Stimulated activated CD8-positive, alpha-beta memory T cell treated with anti-CD3 and anti-CD28 coated beads, Interleukin-15, amount 100 ng/mL, for 24 hours (primary cell): Measurements from ENCODE around the gene HAUS8.
"Not testable (repeated sequence)": the region's sequence is repeated elsewhere in the genome, so short reads cannot be mapped to it uniquely, and the experiment has no call there.

Source experiments
- DNase-seq: peaks from one replicate; pipeline ENCODE4 v3.0.0-alpha.2; 2020; ENCODE audit warnings: low read depth

HAUS8 gene

GRCh38 chr19:17075035-17075863 is at the start of gene HAUS8, which contains the start of gene MYO9B:
Gene HAUS8, minus strand, starts transcription at chr19:17075452. Its CDS starts 30 bp downstream, at chr19:17075422.
Gene MYO9B, plus strand, starts transcription at chr19:17075777. Its CDS starts 25,941 bp downstream, at chr19:17101718.
- peak; percentile 96 for DNase-seq

DNA sequence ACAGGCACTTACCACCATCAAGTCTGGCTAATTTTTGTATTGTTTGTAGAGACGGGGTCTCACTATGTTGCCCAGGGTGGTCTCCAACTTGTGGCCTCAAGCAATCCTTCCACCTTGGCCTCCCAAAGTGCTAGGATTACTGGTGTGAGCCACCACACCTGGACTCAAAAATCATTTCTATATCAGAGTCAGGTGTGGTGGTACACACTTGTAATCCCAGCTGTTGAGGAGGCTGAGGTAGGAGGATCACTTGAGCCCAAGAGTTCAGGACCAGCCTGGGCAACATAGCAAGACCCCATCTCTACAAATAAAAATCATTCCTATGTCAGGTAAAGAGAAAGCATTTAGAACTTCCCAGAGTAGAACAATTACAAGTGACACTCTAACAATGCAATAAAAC is 48.8 kb upstream of the HAUS8 start:
- no peak for DNase-seq

DNA sequence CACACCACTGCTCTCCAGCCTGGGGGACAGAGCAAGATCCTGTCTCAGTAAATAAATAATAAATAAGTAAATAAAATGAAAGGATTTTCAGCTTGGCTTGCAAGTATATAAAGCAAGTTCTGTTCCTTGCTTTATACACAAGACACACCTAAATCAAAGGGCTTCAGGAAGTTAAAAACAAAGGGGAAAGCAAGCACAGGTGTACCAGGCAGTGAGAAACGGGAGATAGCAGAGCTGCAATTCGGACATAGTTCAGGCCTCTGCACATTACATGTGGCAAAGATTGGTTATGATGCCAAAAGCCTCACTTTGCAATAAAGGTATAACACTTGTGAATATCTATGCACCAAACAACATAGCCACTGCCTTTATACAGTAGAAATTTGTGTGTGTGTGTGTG is 47.8 kb upstream of the HAUS8 start:
- DNase-seq, result no peak

DNA sequence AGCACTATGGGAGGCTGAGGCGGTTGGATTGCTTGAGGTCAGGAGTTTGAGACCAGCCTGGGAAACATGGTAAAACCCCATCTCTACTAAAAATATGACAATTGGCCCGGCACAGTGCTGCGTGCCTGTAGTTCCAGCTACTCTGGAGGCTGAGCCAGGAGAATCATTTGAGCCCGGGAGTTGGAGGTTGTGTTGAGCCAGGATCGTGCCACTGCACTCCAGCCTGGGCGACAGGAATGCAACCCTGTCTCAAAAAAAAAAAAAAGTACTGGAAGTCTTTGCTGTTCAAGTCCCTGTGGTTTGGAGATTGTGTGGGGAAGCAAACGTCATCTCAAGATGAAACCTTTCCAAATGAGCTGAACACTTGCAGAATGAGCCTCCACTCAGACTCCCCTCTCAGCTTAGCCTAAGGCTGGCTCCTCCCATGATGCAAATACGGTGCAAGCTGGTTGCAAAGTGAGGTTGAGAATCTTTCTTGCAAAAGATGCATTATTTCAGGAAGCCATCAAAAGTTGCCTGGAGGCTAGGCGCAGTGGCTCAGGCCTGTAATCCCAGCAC is 46.6 kb upstream of the HAUS8 start:
- no peak for DNase-seq

- DNase-seq, result no peak
Measured at GRCh38 chr19:17118957-17119356, 43.7 kb upstream of the HAUS8 start.

GRCh38 chr19:17116996-17117702 is 41.9 kb upstream of the HAUS8 start:
- DNase-seq, result no peak

- no peak for DNase-seq
Measured at GRCh38 chr19:17114414-17114831, 39.2 kb upstream of the HAUS8 start.

DNA sequence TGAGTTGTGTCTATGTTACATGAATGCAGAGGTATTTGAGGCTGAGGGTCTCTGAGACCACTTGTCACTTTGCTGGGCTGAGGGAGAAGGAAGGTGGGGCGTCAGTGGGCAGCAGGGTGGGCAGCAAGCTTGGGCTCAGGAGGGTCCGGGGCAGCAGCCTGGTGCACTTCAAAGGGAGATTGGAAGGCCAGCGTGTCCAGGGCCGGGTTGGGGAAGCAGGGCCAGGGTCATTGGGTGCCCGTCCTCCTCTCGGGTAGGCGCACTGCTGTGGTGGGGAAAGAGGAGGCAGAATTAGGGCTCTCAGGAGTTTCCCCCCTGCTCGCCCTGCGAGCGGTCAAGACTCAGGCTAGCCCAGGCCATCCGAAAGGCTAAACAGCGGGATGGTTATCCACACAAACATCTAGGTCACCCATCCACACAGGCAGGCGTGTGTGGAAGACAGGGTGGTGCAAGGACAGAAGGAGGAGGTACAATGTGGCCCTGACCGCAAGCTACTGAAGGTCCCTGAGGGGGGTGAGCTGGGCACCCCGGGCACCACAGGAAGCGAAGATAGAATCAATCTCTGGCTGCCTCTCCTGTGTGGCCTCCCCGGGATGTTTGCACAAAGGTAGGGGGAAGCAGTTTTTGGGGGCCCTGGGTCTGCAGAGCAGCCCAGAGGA is 38.0 kb upstream of the HAUS8 start:
- DNase-seq, result no peak

- DNase-seq, result no peak
Measured at GRCh38 chr19:17112700-17113099, 37.4 kb upstream of the HAUS8 start.

DNA sequence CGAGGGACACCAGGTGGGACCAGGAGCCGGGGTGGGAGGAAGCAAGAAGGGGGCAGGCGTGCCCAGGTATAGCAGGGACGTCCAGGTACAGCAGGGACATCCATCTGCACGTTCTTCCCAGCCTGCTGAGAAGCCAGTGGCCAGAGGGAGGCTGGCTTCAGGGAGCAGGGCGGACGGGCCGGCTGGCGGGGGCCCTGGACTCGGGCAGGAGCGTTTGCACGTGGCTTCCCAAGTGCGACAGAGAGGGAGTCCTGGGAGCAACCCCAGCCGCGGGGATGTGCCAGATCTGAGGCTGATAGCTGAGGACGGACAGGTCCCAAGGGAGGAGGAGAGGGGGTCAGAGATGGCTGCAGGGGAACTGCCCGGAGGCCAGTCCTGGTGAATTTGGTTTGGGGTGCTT is 37.0 kb upstream of the HAUS8 start:
- DNase-seq, result no peak

DNA sequence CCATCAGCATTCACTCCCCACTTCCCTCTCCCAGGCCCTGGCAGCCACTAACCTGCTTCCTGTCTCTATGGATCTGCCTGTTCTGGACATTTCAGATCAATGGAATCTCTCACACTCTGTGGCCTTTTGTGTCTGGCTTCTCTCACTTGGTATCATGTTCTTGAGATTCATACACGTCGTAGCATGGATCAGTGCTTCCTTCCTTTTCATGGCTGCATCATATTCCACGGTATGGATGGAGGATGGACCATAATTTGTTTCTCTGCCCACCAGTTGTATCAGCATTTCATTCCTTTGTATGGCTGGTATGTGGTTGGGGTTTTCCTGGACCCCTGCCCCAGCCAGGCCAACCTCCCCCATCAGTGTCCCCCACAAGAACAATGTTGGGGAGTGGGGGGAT is 36.5 kb upstream of the HAUS8 start:
- DNase-seq, result no peak

DNA sequence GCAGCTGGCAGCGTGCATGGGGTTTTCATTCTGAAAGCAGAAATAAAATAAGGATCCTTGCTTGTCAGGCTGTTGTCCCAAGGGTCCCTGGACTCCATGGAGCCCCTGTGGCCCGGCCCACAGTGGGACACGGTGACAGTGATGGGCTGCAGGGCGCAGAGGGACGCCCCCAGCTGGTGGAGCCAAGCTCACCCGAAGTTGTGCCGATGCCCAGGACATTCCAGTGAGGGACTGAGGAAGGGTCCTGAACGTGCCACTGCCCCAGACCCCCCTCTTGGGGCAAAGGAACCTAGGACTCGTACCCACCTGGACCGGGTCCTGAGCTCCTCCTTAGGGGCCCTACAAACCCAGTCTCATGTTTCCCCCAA is 35.3 kb upstream of the HAUS8 start:
- DNase-seq, result no peak

- DNase-seq, result no peak
Measured at GRCh38 chr19:17109962-17110598, 34.8 kb upstream of the HAUS8 start.

GRCh38 chr19:17109300-17109699 is 34.0 kb upstream of the HAUS8 start:
- no peak for DNase-seq

GRCh38 chr19:17108453-17108784 is 33.2 kb upstream of the HAUS8 start:
- DNase-seq, result no peak

DNA sequence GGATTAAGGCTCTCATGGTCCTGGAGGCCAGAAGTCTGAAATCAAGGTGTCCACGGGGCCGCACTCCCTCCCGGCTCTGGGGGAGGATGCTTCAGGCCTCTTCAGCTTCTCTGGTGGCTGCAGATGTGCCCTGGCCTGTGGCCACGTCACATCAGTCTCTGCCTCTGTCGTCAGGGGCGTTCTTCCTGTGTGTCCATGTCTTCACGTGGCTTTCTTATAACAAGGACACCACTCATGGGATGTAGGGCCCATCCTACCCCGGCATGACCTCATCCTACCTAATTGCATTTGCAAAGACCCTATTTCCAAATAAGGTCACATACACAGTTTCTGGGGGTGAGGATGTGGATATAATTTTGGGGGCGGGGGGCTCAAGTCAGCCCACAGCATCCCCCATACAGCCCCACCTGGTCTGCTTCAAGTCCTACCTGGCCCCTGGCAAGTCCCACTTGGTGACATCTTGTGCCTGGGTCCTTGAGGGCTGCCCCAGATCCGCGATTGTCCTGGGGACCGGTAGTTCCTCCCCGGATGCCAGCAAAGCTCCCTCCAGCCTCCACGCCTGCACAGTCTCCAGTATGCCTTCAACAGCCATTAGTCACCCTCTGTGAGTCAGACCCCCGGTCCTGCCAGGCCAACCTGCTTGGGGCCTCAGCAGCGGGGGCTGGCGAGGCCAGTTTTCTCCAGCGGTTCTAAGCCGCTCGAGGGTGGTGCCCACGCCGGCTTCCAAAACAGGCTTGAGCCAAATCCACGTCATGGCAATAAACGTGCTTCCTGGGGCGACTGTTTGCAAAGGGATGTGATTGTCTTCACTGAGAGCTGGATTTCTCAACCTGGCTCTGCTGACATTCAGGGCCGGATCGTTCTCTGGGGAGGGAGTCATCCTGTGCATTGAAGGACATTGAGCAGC is 32.5 kb upstream of the HAUS8 start:
- DNase-seq, result no peak

GRCh38 chr19:17106964-17107363 is 31.7 kb upstream of the HAUS8 start:
- DNase-seq, result not testable (repeated sequence)

DNA sequence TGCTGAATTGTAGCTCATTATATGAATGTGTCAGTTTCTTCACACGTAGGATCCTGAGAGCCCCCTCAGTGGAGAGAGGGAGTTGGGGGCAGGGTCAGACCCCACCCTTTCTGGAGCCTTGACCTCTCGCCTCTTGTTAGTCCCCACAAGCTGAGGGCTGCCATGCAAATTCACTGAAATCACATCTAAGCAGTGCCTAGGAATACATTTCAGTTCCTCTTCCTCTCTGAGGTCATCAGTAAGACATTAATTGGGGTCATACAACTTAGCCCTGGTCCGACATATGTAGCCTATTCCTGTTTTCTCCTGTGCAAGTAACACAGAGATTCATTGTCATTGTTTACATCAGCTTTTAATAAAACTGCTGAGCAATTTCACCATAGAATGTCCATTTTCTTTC is 30.3 kb upstream of the HAUS8 start:
- DNase-seq, result no peak

DNA sequence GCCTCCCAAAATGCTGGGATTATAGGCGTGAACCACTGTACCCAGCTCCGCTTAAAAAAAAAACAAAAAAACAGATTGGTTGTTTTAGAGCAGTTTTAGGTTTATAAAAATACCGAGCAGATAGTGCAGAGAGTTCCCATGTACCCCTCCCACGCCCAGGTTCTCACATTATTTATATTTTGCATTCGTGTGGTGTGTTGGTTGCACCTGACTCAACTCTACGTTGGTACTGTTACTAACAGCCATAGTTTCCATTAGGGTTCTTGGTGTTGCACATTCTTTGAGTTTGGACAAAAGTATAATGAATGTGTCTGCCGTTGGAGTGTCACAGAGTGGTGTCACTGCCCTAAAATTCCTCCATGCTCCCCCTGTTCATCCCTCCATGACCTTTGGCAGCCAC is 29.4 kb upstream of the HAUS8 start:
- no peak for DNase-seq

GRCh38 chr19:17103177-17103576 is 27.9 kb upstream of the HAUS8 start:
- DNase-seq, result no peak
